ENCODE results near the gene TJAP1.
"Not testable (repeated sequence)": the region's sequence is repeated elsewhere in the genome, so short reads cannot be mapped to it uniquely, and the experiment has no call there.

TJAP1 gene

GRCh38 chr6:43481075-43481474, 3.7 kb downstream of the TJAP1 start:
- no peak for DNase-seq (ENCODE audit: low read depth in 2 of 2)

DNA sequence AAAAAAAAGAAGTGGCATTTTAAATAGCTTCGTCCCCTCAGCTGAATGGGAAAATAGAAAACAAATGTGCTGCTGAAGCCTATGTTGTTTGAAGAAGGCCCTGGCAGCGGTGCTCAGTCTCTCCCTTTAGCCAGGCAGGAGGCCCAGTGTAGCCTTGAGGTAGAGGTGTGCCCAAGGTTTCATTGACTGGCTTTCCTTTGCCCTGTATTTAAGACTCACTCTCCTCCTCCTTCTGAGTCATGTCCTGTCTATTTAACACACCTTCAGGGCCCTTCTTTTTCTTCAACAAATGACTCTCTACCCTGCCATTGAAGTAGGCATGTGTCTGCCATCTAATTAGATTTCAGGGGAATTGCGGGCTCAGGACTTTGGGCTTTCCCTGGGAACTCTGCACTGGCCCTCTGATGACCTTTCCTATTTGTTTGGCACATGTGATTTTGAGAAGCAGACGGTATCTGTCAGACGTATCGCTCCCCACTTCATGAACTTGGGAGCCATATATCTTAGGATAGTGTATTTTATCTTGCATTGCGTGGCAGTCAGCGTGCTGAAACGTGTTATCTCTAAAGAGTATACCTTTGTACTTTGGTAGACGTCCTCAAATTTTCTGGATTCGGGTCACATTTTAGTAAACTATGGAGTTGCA, 4.3 kb downstream of the TJAP1 start:
- no peak for DNase-seq (ENCODE audit: low read depth in 2 of 2)

DNA sequence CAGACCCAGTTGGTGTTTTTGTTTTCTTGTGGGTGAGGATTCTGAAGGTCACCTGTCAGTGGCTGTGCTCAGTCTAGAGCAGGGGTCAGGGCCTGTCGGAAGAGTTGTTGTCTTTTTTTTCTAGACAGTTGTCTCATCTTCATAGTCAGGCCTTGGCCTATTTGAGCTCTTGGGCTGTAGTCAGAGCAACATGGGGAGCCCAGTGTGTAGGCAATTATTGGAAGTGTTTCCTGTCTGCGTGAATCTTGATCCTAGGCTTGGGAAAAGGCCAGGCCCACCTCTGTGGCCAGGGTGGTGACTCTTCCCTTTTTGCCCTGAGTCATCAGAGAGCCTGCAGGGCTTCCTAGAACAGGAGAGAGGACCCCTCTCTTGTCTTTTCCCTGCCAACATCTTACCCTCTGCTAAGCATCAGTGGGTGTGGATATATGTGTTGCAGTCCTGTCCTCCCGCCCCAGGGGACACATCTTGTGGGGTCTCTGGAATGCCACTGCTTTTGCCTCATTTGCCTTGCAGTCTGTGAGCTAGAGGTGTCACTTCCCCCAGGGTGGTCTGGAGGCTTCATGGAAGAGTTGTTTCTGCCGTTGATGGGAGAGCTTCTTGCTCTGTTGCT, 11.4 kb downstream of the TJAP1 start:
- no peak for DNase-seq (ENCODE audit: low read depth in 2 of 2)

- no peak for DNase-seq (ENCODE audit: low read depth in 2 of 2)
Observed at GRCh38 chr6:43489277-43490072, 12.1 kb downstream of the TJAP1 start.

DNA sequence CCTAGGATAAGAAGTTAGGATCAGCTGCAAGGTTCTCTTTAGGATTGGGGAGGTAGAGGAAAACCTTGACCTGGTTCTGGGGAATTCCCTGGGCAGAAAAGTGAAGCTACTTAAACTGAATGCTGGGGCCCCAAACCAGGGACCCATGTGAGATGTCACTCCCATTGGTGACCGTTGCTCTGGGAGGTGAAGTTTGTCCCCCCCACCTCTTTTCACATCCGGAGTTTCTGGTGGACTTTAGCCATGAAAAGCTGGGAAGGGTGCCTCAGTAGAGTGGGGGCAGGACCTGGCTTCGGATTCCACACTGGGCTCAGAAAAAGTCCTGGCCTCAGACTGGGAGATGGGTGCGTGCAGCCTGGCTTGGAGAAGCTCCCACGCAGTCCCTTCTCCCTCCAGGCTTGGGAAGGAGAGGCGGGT, 13.2 kb downstream of the TJAP1 start:
- no peak for DNase-seq (ENCODE audit: low read depth in 2 of 2)

DNA sequence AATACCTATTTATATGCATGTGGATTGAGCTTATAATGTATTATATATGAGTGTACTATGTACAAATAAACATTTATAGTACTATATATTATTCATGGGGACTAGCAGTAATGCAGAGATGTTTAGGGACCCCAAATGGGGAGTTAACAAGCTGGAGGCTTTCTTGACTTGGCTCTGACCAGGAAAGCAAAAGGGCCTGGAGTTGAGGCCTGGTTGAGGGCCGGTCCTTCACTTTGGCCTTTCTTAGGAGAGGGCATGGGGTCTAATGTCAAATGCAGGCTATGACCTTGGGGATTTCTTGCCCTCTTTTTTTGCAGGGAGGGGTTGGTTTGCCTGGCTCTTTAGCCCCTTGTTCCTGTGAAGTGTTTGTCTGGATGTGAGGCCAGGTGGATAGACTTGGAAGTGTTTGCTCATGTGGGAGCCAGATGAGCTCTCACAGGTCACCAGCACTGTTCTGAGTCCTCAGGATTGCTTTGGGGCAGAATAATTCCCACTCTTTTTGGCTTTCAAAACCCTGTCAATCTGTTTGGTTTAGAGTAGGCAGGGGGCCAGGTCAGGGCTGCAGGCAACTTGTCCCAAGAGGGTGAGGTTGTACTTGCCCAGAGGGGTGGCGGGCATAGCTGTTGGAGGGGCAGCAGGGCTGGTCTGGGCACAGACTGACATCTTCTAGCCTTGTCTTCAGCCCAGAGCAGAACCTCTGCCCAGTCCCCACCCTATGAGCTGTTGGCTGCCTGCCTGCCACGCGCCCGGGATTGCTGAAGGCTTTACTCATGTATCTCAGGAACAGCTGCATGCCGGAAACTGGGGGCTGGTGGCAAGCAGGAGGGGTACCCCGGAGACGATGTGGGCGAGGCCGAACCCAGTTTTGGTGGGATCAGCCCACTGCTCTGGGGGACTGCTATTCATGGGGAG, 14.6 kb downstream of the TJAP1 start:
- no peak for DNase-seq (ENCODE audit: low read depth in 2 of 2)

- DNase-seq (ENCODE audit: low read depth in 2 of 2), result no peak
Observed at GRCh38 chr6:43492673-43493072, 15.3 kb downstream of the TJAP1 start.

DNA sequence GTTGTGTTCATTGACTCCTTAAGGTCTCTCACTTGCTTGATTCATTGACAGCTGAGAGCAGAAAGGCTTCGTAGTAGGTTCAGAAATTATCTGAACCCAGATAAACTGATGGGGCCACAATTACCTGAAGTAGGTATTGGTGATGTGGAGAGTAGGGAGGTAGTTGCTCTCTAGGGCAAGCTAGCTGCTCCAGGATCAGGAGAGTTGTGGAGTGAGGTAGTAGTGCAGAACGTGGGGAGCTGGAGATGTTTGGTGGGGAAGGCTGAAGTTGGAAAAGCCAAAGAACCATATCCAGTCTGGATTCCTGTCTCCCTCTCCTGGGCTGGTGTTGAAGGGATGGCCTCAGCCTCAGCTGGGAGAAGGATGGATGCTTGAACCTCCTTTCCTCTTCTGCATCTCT, 15.9 kb downstream of the TJAP1 start:
- DNase-seq (ENCODE audit: low read depth in 2 of 2), result no peak

- DNase-seq (ENCODE audit: low read depth in 2 of 2), result no peak
Observed at GRCh38 chr6:43493833-43494232, 16.5 kb downstream of the TJAP1 start.

DNA sequence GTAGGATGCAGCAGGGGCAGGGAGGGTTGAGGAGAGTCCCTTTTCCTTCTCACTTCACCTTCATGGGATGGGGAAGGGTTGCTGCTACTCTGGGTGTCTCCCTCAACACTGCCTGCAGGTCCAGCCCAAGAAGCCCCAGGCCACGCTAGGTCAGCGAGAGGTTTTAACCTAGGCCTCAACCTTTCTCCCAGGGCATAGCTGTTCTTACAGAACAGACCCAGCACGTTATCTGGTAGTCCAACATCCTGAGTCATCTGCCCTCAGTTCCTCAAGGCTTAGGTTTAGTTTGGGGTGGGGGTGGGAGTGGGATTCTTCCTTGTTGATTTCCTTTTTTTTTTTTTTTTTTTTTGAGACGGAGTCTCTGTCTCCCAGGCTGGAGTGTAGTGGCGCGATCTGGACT, 17.0 kb downstream of the TJAP1 start:
- DNase-seq (ENCODE audit: low read depth in 2 of 2), result no peak

DNA sequence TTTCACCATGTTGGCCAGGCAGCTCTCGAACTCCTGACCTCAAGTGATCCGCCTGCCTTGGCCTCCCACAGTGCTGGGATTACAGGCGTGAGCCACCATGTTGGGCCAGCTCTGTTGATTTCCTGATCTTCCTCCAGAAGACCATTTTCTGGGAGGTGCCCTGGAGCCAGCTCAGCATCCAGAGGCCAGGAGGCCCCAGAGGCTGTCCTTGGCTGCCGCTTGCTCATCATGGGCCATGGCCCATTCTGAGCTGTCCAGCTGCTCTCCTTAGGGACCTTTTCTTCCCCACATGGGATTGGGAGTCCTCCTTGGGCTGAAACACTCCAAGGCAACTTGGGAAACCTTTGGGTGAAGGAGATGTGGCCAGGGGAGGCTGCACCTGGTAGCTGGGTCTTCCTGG, 17.4 kb downstream of the TJAP1 start:
- DNase-seq (ENCODE audit: low read depth in 2 of 2), result no peak

DNA sequence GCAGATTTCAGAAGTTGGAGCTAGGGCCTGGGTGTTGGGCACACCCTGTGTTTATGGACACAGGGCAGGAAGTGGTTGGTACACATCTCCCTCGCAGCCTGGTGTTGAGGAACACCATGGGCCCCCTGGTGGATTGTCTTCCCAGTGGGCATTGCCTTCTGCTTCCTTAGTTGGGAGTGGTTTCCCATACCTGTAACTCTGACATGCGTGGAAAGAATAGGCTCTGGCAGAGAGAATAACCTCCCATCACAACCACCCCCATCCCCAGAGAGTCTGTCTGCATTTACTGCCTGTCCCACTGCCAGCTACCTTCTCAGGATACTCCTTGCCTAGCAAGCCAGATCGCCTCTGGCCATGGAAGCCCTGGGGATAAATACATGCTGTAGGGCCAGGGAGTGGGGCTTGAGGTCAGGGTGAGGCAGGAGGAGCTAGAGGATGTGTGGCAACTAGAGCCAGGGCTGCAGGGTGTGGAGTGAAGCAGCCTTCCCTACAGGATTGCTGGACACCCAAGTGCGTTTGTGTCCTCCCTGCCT, 18.1 kb downstream of the TJAP1 start:
- DNase-seq (ENCODE audit: low read depth in 2 of 2), result no peak

DNA sequence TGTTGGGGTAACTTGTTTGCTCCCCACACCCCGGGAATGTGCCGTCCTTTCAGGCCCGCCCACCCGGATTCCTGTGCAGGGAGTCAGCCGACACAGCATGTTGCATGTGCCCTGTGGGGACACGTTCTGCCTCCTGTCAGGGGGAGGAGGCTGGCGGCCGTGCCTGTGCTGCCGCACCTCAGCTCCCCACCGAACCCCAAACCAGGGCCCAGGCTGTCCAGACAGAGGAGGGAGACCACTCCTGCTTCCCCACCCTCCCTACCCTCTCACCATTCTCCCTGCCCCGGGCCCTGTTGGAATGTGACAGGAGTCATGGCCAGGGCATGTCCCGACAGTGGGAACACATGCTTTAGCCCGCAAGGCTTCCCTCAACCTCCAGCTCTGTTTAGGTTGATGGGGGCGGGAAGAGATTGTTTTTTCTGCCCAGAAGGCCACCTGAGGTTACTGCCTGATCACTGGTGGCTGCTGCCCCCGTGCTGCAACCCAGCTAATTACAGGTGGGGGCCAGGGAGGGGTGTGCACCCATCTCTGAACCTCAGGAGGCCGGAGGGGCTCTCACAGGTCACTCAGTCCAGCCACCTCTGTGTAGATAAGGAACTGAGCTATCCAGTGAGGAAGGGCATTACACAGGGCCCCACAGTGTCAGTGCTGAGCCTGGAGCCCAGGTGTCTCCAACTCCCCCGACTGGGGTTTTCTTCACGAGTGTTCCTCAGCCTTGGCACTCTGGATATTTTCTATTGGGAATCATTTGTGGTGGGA, 19.2 kb downstream of the TJAP1 start:
- DNase-seq (ENCODE audit: low read depth in 2 of 2), result no peak

GRCh38 chr6:43497129-43497396, 19.7 kb downstream of the TJAP1 start:
- DNase-seq (ENCODE audit: low read depth in 2 of 2), result no peak

DNA sequence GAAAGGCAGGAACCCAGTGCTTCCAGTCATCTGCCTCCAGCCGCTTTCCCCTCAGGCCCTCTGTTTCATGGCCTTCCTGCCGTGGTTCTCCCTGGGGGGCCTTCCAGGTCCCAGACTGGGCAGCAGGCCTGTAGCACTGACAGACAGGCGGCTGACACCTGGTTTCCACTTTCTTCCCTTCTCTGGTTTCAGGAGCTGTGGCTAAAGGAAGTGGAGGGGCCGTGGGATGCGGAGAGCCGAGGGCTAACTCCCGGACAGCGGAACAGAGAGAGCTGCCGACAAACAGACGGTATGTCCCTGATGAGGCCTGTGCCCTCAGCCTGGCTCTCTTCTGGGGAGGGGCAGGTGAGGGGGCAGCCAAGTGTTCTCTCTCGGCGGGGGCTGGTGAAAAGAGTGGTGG, 20.3 kb downstream of the TJAP1 start:
- DNase-seq (ENCODE audit: low read depth in 2 of 2), result no peak

- DNase-seq (ENCODE audit: low read depth in 2 of 2), result not testable (repeated sequence)
Observed at GRCh38 chr6:43498291-43498690, 20.9 kb downstream of the TJAP1 start.

- DNase-seq (ENCODE audit: low read depth in 2 of 2), result no peak
Observed at GRCh38 chr6:43499028-43499815, 21.9 kb downstream of the TJAP1 start.

GRCh38 chr6:43500921-43501320, 23.6 kb downstream of the TJAP1 start:
- DNase-seq (ENCODE audit: low read depth in 2 of 2), result no peak

DNA sequence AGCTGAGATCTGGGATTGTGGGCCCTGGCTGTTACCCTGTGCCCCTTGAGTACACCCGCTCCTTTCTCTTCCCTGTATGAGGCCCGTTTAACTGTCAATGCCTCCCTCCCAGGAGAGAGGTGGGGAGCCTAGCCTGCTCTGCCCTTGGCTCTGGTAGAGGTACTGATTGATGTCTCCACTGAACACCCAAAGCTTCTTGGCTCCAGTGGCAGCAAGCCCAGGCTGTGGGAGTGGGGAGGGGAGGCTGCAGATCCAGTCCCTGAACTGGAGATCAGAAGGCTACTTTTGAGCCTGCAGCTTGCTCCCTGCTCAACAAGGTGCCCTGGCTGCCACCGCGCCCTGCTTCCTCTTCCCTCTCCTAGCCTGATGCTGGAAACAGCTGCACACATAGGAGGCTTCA, 25.3 kb downstream of the TJAP1 start:
- no peak for DNase-seq (ENCODE audit: low read depth in 2 of 2)

GRCh38 chr6:43503443-43503842, 26.1 kb downstream of the TJAP1 start:
- DNase-seq (ENCODE audit: low read depth in 2 of 2), result no peak

Measured in stimulated activated CD4-positive, alpha-beta T cell treated with anti-CD3 and anti-CD28 coated beads, Interleukin-15, amount 100 ng/mL, for 48 hours (primary cell).